HepG2 (cell line): ENCODE measurements around the gene ATRN. TPM values are rescaled to one million over a fixed set of nuclear protein-coding genes. Genes with fewer than 3 reads are reported as not detected.
A peak's percentile ranks its signal among the peaks of the same experiment; 100 is the strongest.

Source experiments
- ATAC-seq: fragments of 200-7000 bp; cut with Tn5 transposase; 3 replicates; pipeline ENCODE4 v1.9.1; 2020; ENCODE audit warnings: mild to moderate bottlenecking, moderate library complexity
- BruUV-seq: library from RNA; stranded (reverse); fragments of 400-500 nt; replicated peaks from 2 replicates; lab custom pipeline; 2021; lab: Mats Ljungman, UMichigan
- CTCF ChIA-PET: fragments of 300-600 bp; formaldehyde crosslinking; extraction: SDS; loops from one replicate; lab custom pipeline; 2021; ENCODE audit warnings: low total read pairs, inconsistent platforms, low intra/inter-chr PET ratio; lab: Yijun Ruan, JAX
- POLR2A ChIA-PET: fragments of 350-600 bp; sonication (Branson Sonifier 250); formaldehyde crosslinking; loops from one replicate; lab custom pipeline; 2020; ENCODE audit warnings: antibody characterized with exemption, inconsistent platforms; lab: Yijun Ruan, JAX
- DNase-seq: peaks from one replicate; pipeline ENCODE4 v3.0.0-alpha.2; 2015; ENCODE audit warnings: low spot score
- FAIRE-seq: peaks from 3 replicates; lab custom pipeline; 2011; peaks lifted over from hg19 to GRCh38; lab: Jason Lieb, UNC
- H2AFZ ChIP-seq: one replicate; pipeline ENCODE4 v1.6.1; 2011; ENCODE audit warnings: low read length, inconsistent platforms
- H3K27ac ChIP-seq: fragments of 300-600 bp; 3 replicates; pipeline ENCODE4 v1.8.0; 2011; ENCODE audit warnings: mixed run types, mild to moderate bottlenecking, mixed read lengths, low read length, inconsistent platforms; ENCODE audit not compliant: insufficient read depth; ENCODE audit errors: extremely low read length
- H3K27me3 ChIP-seq, 2 experiments: fragments of 200-600 bp in 1 of 2; 2 replicates in 1 of 2; 3 replicates in 1 of 2; pipeline versions ENCODE4 v1.6.0 to v1.8.0; 2011; ENCODE audit warnings: low read length in 2 of 2, mild to moderate bottlenecking in 2 of 2, moderate library complexity in 2 of 2, inconsistent platforms in 1 of 2; ENCODE audit not compliant: insufficient read depth in 2 of 2, control insufficient read depth in 1 of 2
- H3K36me3 ChIP-seq, 2 experiments: fragments of 200-600 bp in 1 of 2; replicated peaks in 1 of 2; 2 replicates in 1 of 2; 3 replicates in 1 of 2; pipeline versions ENCODE4 v1.5.1 to v1.8.0; 2011; ENCODE audit warnings: low read length in 2 of 2, inconsistent platforms in 1 of 2; ENCODE audit not compliant: insufficient read depth in 2 of 2, control insufficient read depth in 1 of 2
- H3K4me1 ChIP-seq: 2 replicates; pipeline ENCODE4 v1.5.1; 2012; ENCODE audit warnings: low read length, inconsistent platforms; ENCODE audit not compliant: insufficient read depth
- H3K4me2 ChIP-seq: 2 replicates; pipeline ENCODE4 v1.6.0; 2011; ENCODE audit warnings: low read depth, low read length, inconsistent platforms
- H3K4me3 ChIP-seq, 3 experiments: fragments of 200-600 bp in 1 of 3; sonication (generic), shearing (Covaris generic) in 1 of 3; replicated peaks in 1 of 3; 2 replicates each; pipeline ENCODE4 v1.5.1; 2011 to 2016; ENCODE audit warnings: low read length in 3 of 3, inconsistent platforms in 2 of 3, low read depth in 2 of 3, mild to moderate bottlenecking in 2 of 3, control low read depth in 1 of 3, mixed read lengths in 1 of 3; ENCODE audit not compliant: insufficient read depth in 1 of 3
- H3K79me2 ChIP-seq: one replicate; pipeline ENCODE4 v1.6.1; 2011; ENCODE audit warnings: low read length, inconsistent platforms; ENCODE audit not compliant: insufficient read depth
- H3K9ac ChIP-seq: 2 replicates; pipeline ENCODE4 v1.6.0; 2011; ENCODE audit warnings: mild to moderate bottlenecking, low read depth, low read length, inconsistent platforms; ENCODE audit not compliant: insufficient read depth
- H3K9me3 ChIP-seq: 2 replicates; pipeline ENCODE4 v1.5.1; 2012; ENCODE audit warnings: mild to moderate bottlenecking, low read length
- H4K20me1 ChIP-seq: 2 replicates; pipeline ENCODE4 v1.6.0; 2011; ENCODE audit warnings: inconsistent platforms, mild to moderate bottlenecking, low read length, moderate library complexity; ENCODE audit not compliant: insufficient read depth
- CEBPG ChIP-seq: IDR thresholded peaks from 2 replicates; pipeline ENCODE4 v1.6.1; 2016
- SP4 ChIP-seq: sonication (generic); formaldehyde crosslinking; IDR thresholded peaks from 2 replicates; pipeline ENCODE4 v1.8.1; 2023; ENCODE audit warnings: mild to moderate bottlenecking, missing genetic modification reagents
- ZC3H13 ChIP-seq: sonication (generic); formaldehyde crosslinking; IDR thresholded peaks from 2 replicates; pipeline ENCODE4 v1.8.1; 2023; ENCODE audit warnings: mild to moderate bottlenecking, missing genetic modification reagents, moderate library complexity
- ZEB1 ChIP-seq: IDR thresholded peaks from 2 replicates; pipeline ENCODE4 v1.6.1; 2012; ENCODE audit warnings: mild to moderate bottlenecking, low read depth, inconsistent platforms; ENCODE audit not compliant: insufficient replicate concordance
- ZNF260 ChIP-seq: sonication (generic); formaldehyde crosslinking; IDR thresholded peaks from 2 replicates; pipeline ENCODE4 v1.4.0; 2020; ENCODE audit warnings: missing genetic modification reagents, low read depth, mild to moderate bottlenecking, borderline replicate concordance
- ZNF512B ChIP-seq: sonication (generic); formaldehyde crosslinking; IDR thresholded peaks from 2 replicates; pipeline ENCODE4 v1.5.1; 2020; ENCODE audit warnings: missing genetic modification reagents, mild to moderate bottlenecking, borderline replicate concordance
- ZNF563 ChIP-seq: sonication (generic); formaldehyde crosslinking; IDR thresholded peaks from 2 replicates; pipeline ENCODE4 v1.8.0; 2022; ENCODE audit warnings: mild to moderate bottlenecking, moderate library complexity, missing genetic modification reagents
- ZNF768 ChIP-seq: sonication (generic); formaldehyde crosslinking; IDR thresholded peaks from 2 replicates; pipeline ENCODE4 v1.4.0; 2020; ENCODE audit warnings: missing genetic modification reagents
- WGBS: methylation state at CpG from one replicate; pipeline ENCODE4 v1.1.6; 2017; ENCODE audit warnings: low lambda C conversion rate; 5-methylcytosine and 5-hydroxymethylcytosine counted together
- in situ Hi-C: cut with HindIII; loops from 2 replicates; pipeline ENCODE4 v1.10.0; 2017; ENCODE audit warnings: low pct_unique_long_range_greater_than_20kb; ENCODE audit not compliant: extremely low pct_ligation_motif_present
- intact Hi-C: fragments of 100-400 bp; cut with micrococcal nuclease; formaldehyde crosslinking; loops from one replicate; pipeline ENCODE4 v1.10.0; 2022; ENCODE audit not compliant: unreplicated experiment
- polyA plus RNA-seq, 8 experiments: library from polyadenylated mRNA; depleted of rRNA in 3 of 8; stranded (reverse) in 7 of 8; unstranded in 1 of 8; fragments of >200 nt; fragmentation: Illumina TruSeq in 4 of 8; extraction: Trizol in 4 of 8; gene quantifications; 2 replicates each; pipeline versions ENCODE4 v1.2.1 to v1.2.3, GENCODE V29; 2011 to 2016; ENCODE audit warnings: low read depth in 4 of 8, missing spikeins in 1 of 8, mixed read lengths in 1 of 8; ENCODE audit not compliant: insufficient read depth in 1 of 8
- total RNA-seq, 5 experiments: library from RNA; depleted of rRNA; stranded (reverse); fragments of >200 nt; fragmentation: Illumina TruSeq; extraction: Trizol; gene quantifications; 2 replicates each; pipeline ENCODE4 v1.2.3, GENCODE V29; 2016; ENCODE audit warnings: low read depth in 1 of 5
- TF ChIP-seq, protein P1 (sequence below): sonication (generic); formaldehyde crosslinking; IDR thresholded peaks from 2 replicates; pipeline ENCODE4 v1.4.0; 2020; ENCODE audit warnings: missing genetic modification reagents
- TF ChIP-seq, protein P2 (sequence below), 2 experiments: sonication (generic) in 1 of 2; formaldehyde crosslinking in 1 of 2; IDR thresholded peaks; 2 replicates each; pipeline versions ENCODE4 v1.5.1 to v1.6.1; 2011 to 2020; ENCODE audit warnings: borderline replicate concordance in 1 of 2, low read depth in 1 of 2, low read length in 1 of 2, mild to moderate bottlenecking in 1 of 2, missing genetic modification reagents in 1 of 2, moderate library complexity in 1 of 2
- TF ChIP-seq, protein P3 (sequence below): sonication (generic); formaldehyde crosslinking; IDR thresholded peaks from 2 replicates; pipeline ENCODE4 v1.5.0; 2020; ENCODE audit warnings: missing genetic modification reagents

Gene ATRN
- total and polyA plus RNA-seq, 2 of the 13 experiments (the other 11 are each of a cell fraction or from before 2014, with no cell fraction given), result 44.2 to 81.1 TPM

DNA sequence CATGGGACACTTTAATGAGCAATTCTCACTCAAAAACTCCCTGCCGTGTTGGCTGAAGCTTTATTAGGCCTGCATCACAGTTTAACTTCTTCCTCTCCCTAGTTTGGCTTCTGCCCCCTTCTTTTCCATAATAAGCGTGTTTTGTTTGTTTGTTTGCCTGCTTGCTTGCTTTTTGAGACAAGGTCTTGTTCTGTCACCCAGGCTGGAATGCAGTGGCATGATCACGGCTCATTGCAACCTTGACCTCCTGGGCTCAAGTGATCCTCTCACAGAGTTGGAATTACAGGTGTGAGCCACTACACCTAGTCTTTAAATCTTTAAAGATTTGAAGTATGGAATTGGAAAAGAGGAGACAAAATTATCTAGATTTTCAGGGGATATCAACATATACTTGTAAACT is 38.0 kb upstream of the ATRN start (continued):
- no peak for TF ChIP-seq ZNF512B (CRISPR knock-in tag)
- no peak for TF ChIP-seq ZEB1
- TF ChIP-seq, protein P1, sequence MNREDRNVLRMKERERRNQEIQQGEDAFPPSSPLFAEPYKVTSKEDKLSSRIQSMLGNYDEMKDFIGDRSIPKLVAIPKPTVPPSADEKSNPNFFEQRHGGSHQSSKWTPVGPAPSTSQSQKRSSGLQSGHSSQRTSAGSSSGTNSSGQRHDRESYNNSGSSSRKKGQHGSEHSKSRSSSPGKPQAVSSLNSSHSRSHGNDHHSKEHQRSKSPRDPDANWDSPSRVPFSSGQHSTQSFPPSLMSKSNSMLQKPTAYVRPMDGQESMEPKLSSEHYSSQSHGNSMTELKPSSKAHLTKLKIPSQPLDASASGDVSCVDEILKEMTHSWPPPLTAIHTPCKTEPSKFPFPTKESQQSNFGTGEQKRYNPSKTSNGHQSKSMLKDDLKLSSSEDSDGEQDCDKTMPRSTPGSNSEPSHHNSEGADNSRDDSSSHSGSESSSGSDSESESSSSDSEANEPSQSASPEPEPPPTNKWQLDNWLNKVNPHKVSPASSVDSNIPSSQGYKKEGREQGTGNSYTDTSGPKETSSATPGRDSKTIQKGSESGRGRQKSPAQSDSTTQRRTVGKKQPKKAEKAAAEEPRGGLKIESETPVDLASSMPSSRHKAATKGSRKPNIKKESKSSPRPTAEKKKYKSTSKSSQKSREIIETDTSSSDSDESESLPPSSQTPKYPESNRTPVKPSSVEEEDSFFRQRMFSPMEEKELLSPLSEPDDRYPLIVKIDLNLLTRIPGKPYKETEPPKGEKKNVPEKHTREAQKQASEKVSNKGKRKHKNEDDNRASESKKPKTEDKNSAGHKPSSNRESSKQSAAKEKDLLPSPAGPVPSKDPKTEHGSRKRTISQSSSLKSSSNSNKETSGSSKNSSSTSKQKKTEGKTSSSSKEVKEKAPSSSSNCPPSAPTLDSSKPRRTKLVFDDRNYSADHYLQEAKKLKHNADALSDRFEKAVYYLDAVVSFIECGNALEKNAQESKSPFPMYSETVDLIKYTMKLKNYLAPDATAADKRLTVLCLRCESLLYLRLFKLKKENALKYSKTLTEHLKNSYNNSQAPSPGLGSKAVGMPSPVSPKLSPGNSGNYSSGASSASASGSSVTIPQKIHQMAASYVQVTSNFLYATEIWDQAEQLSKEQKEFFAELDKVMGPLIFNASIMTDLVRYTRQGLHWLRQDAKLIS (CRISPR knock-in tag), result no peak
- TF ChIP-seq ZC3H13 (CRISPR knock-in tag), result no peak

DNA sequence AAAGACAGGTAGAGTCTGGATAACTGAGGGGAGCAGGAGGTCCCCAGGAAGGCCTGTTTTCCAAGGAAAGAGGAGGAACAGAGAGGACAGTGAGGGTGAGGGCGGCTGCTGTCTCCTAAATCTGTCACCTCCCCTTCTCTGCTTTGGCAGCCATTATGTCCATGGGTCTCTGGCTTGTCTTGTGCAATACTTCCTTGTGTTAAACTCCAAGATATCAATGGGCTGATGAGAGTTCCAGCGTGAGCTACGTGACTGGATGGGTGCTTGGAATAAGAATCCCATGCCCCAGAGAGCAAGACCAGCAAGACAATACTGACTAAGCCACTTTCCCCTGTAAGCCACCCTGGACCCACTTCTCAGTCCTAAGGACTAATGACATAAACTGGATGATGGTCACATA is 37.1 kb upstream of the ATRN start:
- Histone ChIP-seq H3K4me1 (peaks cover 39% of the 10 kb centered on the region), H3K4me3 (no peak overlapping the region), H3K36me3 (no peaks in the 10 kb centered on the region), H3K4me2 (peak overlapping the region; percentile 4; the same call in 1 of the 2 replicates), H4K20me1 (no peaks in the 10 kb centered on the region), H2AFZ (no peak overlapping the region), H3K27me3 (peaks cover 0 to 3% of the 10 kb centered on the region in 2 experiments; a peak in 1 of 5 replicates), H3K79me2 (no peaks in the 10 kb centered on the region), H3K27ac (no peak overlapping the region), H3K9ac (no peak overlapping the region), H3K9me3 (no peaks in the 10 kb centered on the region)
- 38% methylated on average over 3 of the region's 3 CpGs for WGBS
- ATAC-seq (no peak), FAIRE-seq (no peak), DNase-seq (no peak)
- BruUV-seq, result no TSS peak
- intact Hi-C loops, result no loop called here
- in situ Hi-C loops, result no loop called here
- POLR2A ChIA-PET, result no interaction called here
- CTCF ChIA-PET, result no interaction called here
- no peak for TF ChIP-seq ZNF563 (CRISPR knock-in tag)
- TF ChIP-seq, protein P2, sequence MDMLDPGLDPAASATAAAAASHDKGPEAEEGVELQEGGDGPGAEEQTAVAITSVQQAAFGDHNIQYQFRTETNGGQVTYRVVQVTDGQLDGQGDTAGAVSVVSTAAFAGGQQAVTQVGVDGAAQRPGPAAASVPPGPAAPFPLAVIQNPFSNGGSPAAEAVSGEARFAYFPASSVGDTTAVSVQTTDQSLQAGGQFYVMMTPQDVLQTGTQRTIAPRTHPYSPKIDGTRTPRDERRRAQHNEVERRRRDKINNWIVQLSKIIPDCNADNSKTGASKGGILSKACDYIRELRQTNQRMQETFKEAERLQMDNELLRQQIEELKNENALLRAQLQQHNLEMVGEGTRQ (IDR thresholded peaks at IDR 0.05; ENCODE audit: low read depth, low read length), result no peak
- TF ChIP-seq, protein P2 (CRISPR knock-in tag; IDR thresholded peaks at IDR 0.05; ENCODE audit: borderline replicate concordance), result no peak
- TF ChIP-seq ZNF260 (CRISPR knock-in tag), result no peak
- no peak for TF ChIP-seq SP4 (CRISPR knock-in tag)
- TF ChIP-seq CEBPG, result peak; percentile 59; the same call in 1 of the 2 replicates
- no peak for TF ChIP-seq ZNF768 (CRISPR knock-in tag)
- TF ChIP-seq, protein P3, sequence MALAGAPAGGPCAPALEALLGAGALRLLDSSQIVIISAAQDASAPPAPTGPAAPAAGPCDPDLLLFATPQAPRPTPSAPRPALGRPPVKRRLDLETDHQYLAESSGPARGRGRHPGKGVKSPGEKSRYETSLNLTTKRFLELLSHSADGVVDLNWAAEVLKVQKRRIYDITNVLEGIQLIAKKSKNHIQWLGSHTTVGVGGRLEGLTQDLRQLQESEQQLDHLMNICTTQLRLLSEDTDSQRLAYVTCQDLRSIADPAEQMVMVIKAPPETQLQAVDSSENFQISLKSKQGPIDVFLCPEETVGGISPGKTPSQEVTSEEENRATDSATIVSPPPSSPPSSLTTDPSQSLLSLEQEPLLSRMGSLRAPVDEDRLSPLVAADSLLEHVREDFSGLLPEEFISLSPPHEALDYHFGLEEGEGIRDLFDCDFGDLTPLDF (CRISPR knock-in tag), result no peak
